HG02798 (cell line): ENCODE data around the gene NDRG4.
A peak's percentile ranks its signal among the peaks of the same experiment; 100 is the strongest.
"Not testable (repeated sequence)": the region's sequence is repeated elsewhere in the genome, so short reads cannot be mapped to it uniquely, and the experiment has no call there.

Experiments
- ATAC-seq: cut with Tn5 transposase; IDR thresholded peaks from one replicate; pipeline ENCODE4 v1.9.1; 2021; ENCODE audit warnings: mild to moderate bottlenecking; ENCODE audit not compliant: unreplicated experiment, poor library complexity

The NDRG4 gene

DNA sequence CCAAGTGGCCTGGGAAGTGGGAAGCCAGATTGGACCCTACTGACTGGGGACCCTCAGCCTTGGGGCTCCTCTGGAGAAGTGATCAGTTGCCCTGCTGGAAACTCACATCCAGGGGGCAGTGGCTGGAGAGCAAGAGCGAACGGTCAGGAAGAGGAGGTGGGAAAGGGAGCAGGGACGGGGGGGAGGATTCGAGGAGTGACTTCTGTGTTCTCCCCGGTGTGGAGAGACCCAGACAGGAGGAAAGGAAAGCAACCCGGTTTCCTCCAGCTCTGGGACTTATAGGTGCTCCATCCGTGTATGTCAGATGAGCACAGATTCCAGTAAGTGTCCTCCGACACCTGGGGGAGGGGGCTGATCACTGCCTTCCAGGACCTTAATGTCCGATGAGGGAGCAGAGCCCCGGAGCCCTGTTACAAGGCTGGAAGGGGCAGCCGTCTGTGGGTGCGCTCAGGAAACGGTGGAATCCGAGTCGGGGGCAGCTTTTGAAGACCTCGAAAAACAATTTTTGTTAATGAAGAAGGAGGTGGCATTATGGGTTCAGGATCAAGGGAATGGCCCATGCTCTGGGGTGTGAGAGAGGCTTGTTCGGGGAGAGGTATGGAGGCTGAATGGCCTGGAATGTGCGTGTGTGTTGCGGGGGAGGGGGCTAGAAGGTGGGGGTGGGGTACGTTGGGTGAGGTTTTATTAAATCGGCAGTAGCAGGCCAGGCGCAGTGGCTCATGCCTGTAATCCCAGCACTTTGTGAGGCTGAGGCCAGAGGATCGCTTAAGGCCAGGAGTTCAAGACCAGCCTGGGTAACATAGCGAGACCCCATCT is 34.8 kb upstream of the NDRG4 start:
- ATAC-seq = no peak

DNA sequence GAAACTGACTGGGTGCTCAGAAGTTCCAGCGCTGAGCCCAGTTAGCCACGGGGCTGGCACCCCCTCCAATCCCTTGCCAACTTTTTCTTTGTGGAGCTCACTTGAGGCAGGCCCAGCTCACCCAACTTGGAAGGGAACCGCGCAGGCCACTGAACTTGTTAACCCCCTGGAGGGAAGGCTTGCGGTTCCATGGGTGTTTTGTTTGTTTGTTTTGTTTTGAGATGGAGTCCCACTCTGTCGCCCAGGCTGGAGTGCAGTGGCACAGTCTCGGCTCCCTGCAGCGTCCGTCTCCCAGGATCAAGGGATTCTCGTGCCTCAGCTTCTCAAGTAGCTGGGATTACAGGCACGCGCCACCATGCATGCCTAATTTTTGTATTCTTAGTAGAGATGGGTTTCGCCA is 34.1 kb upstream of the NDRG4 start:
- ATAC-seq = no peak

DNA sequence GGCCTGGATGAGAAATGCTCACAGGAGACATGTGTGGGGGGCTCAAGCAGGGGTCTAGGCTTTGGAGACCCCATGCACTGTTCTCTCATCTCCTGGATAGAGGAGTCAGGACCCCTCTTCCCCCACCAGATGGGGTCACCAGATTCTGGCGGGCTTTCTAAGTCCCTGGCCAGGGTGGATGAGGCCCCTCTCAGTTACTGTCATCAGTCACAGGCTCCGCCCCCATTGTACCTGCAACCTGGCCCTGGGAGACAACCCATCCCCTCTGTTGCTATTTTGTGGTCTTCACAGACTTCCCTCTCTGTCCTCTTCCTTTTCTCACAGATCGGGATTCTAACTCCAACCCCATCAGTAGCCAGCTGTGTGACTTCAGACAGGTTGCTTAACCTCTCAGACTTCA is 33.5 kb upstream of the NDRG4 start:
- no peak for ATAC-seq

DNA sequence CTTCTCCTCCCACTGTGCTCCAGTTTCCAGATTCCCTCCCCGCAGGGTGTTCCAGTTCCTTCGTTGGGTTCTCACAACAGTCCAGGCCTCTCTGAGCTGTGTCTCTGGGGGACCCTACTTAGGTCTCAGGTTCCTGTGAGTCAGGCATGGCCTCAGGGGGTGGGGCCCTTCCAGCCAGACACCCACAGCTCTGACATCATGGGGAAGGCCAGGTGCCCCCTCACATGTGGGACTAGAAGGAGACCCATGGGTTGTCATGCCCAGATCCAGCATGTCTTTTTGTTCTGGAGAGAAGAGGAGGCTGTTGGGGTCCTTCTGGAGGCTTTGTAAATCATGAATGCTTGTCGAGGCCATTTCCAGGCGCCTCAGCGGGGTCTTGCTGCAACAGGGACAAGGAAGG is 32.0 kb upstream of the NDRG4 start:
- ATAC-seq = no peak

DNA sequence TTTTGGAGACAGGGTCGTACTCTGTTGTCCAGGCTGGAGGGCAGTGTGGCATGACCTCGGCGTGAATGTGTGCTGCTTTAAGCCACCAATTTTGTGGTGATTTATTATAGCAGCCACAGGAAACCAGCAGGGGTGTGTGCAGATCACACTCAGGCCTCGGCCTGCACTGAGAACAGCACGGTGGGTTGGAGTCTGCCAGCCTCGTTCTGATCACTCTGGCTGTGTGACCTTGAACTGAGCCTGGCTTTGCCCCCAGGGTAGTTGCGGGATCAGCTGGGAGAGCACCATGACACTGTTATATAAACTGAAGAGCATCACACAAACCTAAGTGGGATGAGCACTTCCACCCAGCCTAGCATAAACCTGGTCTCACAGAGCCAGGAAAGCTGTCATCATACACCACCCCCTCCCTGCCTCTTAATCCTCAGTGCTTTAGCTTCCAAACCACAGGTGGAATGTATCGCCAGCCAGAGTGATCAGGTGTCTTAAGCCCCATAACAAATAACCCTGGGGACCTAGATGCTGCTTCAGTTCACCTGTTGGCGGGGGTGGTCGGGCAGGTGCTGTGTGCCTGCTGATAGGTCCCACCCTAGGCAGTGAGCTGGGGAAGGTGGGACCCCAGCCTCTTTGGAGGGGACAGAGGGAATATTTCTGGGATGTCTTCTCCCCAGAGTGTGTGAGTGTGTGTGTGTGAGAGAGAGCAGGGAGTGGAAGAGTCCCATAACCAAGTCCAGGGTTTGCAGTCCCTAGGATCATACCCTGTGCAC is 28.6 kb upstream of the NDRG4 start:
- ATAC-seq = no peak

DNA sequence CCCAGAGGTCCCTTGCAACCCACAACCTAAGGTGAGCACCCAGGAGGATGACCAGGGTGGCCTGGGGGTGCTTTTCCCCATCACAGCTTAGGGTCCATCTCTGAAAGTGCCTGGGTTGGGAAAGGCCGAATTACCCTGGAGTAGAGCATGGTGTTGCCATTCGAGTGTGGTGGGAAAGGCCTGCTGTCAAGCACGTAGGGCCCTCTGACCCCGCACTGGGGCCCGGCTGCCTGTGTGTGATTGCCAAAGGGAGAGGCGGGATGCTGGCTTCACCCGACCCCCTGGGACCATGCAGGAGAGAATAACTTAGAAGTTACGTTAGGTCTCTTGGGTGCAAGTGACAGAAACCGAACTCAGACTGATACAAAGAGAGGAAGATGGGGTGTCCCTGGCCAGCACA is 27.7 kb upstream of the NDRG4 start:
- no peak for ATAC-seq

DNA sequence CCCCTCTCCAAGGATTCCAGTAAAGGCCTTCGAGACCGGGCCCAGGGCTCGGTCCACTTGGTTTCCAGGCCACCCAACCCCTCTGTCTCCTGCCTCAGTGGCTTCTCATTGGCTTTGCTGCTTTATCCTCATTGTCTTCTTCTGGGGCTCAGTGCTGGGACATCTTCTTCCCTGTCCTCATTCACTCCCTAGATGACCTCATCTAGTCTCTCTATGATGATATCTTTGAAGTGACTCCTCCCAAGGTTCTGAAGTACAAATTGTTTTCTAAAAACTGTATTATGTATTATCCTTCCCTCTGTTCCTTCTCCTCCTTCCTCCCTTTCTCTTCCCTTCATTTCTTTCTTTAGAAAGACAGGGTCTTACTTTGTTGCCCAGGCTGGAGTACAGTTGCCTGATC is 27.1 kb upstream of the NDRG4 start:
- ATAC-seq = no peak

DNA sequence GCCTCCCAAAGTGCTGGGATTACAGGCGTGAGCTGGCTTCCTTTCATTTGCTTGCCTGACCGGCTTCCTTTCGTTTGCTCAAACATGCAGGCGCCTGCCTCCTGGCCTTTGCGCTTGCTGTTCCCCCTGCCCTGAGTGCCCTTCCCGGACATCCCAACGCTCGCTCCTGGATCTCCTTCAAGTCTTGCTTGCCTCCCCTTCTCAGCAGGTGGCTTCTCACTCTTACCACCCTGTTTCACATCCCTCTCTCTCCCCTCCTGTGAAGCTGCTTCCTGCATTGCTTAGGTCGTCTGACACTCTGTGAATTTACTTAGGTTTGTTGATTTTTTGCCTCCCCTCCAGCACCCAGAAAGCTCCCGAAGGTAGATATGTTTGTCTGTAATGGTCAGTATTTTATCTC is 25.6 kb upstream of the NDRG4 start:
- no peak for ATAC-seq

DNA sequence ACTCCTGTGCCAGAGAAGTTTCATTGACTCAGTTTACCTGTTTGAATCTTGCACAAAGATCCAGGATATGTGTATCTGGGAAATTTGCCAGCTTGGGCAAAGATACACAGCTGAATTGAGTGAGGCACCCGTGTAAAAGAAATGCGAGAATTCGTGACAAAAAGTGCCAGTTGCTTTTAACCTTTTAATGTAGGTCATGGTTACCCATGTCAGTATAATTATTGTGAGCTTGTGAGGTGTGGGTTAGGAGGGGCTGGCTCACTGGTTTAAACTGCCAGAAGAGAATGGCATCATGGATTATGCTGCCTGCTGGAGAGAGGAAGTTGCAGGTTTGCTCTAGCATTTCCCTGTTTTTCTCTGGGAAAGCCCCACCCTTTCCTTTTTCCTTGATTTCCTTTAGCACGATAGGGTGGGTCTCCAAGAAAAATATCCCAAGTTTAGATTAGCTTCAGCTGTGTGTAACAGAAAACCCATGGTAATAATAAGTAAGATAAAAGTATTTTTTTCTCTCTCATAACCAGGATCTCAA is 24.8 kb upstream of the NDRG4 start:
- ATAC-seq = no peak

DNA sequence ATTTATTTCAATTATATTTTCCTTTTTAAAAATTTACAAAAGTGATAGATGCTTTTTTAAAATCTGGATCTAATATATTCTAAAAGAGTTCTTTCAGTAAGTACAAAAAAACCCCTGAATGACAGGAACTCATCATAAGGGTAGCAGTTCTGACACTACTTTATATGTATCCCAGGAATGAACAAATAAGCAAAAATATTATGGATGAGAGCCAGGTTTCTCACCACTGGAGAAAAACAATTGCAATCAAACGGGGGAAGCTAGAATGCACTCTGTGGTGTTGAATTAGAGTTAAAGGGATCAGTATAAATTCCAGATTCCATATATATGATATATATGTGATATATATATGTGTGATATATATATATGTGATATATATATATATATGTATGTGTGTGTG is 23.2 kb upstream of the NDRG4 start:
- ATAC-seq = no peak

DNA sequence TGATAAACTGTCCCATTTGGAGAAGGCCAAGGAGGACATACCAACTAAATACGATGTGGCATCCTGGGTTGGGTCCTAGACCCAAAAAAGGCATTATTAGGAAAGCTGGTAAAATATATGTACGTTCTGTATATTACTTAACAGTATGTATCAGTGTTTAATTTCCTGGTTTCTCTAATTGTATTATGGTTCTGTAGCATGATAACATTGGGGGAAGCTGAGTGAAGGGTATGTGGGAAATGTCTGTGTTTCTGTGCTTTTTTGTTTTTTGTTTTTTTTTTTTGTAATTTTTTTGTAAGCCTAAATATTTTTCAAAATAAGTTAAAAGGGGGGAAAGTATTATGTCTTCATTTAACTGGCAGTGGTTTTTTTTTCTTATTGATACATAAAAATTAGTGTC is 21.5 kb upstream of the NDRG4 start:
- ATAC-seq = no peak

DNA sequence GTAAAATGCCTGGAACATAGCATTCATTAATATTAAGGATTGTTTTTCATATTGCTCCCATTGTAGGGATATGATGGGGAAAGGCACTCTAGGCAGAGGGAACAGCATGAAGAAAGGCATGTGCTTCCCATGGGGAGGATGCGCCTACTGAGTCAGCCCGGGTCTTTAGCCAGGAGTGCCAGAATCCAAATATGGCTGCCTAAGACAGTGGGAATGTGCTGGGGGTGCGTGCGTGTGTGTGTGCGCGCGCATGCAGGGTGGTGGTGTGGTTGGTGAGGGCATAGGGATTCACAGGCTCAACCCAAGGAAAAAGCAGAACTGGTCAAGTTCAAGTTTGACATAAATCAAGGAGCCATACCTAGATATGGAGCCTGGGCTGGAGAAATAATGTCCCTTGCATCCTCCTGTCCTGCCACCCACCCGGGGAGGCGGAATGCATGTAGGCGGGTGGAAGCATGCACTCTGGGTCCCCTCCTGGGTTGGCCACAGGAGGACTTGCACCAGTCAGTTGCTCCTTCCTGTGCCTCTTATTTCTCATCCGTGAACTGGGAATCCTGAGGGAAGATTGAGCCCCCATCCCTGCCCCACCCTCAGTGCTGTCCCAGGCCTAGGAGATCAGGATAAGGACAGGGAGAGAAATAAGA is 18.6 kb upstream of the NDRG4 start:
- no peak for ATAC-seq

DNA sequence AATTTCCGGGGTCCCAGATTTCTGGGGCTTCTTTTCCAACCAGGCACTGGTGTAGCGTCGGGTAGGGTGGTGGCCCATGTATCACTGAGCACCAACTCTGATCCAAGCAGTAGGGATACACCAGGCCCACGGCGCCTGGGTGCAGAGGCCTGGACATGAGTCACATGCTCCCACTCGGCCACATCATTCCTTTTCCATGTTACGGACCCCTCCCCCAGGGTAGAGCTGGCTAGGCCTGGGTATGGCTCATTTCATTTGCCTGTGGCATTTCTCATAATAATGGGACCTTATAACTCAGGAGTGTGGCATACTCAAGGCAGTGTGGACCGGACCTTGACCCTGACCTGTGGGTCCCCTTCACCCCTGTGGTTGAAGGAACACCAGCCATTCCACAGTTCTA is 18.0 kb upstream of the NDRG4 start:
- no peak for ATAC-seq

DNA sequence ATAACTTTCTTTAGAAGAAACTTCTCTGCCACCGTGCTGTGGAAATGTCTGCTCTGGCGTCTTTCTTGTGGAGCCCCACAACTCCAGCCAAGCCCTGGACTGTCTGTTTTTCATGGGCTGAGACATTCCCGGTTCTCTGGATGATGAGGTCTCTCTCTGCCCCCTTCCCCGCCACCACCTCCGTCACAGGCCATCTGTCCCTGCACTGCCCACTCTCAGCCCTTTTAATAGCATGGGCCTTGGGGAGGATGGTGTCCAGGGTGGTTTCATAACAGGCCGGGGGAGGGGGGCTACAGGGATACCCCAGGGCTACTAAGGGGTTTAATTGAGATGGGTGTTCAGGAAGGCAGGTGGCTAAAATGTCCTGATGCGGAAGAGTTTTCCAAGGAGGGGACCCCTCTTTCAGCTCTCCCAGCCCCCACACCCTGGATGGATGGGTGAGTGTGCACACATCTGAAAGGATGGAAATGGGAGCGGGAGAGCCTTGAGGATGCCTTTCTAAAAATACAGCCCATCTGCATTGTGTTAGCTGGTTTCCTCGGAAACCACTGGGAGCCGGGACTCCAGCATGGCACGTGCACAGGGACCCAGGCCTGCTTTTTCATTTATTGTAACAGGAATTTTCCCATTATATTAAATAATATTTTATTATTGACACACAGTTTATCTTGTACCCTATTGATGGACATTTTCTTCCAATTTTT is 14.6 kb upstream of the NDRG4 start:
- ATAC-seq = no peak

DNA sequence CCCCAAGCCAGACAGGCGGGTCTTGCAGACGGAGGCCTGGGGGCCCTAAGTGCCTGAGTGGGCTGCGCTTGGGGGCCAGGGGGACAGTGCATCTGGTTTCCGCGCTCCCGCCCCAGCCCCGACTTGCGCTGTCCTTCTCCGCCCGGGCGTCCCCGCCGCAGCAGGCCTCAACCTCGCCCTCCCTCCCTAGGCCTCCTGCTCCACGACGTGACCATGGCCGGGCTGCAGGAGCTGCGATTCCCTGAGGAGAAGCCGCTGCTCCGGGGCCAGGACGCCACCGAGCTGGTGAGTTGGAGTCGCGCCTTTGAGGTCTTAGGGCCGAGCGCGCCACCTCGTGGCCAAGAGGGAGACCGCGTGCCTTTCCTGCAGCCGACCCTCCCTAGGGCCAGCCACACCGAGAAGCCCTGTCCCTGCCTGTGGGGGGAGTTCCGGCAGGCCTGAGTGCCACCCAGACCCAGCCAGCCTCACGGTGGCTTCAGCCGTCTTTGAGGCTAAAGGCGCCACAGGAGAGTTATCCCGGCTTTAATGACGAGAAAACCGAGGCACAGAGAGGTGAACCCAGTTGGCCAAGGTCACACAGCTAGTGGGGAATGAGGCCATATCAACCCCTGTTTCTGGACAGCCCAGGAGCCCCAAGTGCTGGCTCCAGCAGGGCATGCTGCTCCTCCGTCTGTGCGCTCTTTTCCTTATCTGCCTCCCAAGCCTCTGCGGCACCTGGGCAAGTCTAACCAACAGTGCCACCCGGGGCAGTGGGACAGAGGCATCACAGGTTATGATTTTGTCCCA is 12.2 kb upstream of the NDRG4 start:
- ATAC-seq = peak; percentile 84

DNA sequence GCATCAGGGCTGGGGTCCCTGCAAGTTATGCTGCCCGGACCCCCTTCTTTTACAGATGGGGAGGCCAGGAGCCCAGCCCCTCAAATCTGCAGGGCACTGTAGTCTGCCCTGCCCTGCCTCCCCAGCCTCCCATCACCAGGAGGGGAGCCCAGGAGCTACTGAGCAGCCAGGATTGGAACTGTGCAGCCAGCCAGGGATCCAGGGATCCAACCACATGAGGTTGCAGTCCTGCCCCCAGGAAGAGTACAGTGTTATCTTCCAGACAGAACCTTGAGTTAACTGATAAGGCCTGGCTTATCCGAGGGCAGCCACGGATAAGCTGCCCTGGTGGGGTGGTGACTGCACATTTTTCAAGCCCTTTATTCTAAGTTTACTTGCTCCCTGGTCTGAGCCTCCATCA is 11.4 kb upstream of the NDRG4 start:
- no peak for ATAC-seq

DNA sequence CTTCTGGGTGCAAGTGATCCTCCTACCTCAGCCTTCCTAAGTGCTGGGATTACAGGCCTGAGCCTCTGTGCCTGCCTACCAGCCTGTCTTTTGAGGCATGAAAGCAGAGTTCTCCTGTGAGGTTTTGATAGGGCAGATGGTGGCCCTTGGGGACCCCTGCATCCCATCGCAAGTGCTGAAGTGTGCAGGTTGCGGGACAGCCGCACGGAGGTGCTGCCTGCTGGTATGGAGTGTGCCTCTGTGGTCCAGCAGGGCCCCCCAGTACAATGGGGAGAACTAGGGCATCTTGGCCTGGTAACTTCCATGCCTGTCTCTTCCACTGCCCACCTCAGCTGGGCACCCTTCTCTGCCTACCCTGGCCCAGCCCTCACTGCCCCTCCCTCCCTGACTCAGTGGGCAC is 9.9 kb upstream of the NDRG4 start:
- no peak for ATAC-seq

DNA sequence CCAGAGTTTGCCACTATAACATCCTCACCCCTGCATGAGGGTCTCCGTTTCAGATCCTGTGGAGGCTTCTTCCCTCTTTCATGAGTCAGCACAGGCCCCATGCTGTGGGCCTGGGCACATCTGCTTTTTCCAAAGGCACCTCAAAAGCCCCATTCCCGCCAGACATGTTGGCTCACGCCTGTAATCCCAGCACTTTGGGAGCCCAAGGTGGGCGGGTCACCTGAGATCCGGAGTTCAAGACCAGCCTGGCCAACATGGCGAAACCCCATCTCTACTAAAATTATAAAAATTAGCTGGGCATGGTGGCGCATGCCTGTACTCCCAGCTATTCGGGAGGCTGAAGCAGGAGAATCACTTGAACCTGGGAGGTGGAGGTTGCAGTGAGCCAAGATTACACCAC is 9.4 kb upstream of the NDRG4 start:
- ATAC-seq = not testable (repeated sequence)

DNA sequence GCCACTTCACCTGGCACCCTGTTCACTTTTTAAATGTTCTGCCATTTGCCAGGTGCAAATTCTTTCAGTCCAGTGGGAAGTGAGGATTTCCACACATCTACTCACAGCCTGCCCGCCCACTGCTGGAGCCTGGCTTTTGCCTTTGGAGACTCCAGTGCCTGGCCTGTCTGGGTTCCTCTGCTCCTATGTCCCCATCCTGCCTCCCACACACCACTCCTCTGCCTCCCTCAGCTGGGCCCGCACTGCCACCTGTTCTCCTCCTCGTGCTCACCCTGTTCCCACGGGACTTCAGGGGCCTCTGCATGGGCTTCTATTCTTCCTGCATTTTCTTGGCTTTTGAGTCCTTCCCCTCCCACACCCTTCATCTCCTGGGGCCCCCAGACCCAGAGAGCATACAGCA is 7.9 kb upstream of the NDRG4 start:
- no peak for ATAC-seq

DNA sequence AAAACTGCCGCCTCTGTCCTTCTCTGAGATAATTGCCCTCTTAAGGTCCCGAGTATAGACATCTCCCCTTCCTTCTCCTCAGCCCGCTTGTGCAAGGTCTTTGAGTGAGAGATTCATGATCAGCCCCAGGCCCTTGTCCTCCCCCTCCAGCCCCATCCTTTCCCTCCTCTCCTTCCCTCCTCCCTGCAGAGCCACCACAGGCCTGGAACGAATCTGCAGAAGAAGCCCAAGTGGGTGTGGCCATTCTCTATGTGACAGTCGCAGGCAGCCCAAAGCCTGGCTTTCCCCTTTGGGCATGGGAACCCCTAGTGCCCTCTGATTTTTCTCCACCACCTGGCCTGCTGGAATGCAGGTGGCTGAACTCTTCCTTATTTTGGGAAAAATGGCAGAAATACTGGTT is 7.2 kb upstream of the NDRG4 start:
- no peak for ATAC-seq
